ENCODE data around the gene RNF115. TPM values are rescaled to one million over a fixed set of nuclear protein-coding genes. Genes with fewer than 3 reads are reported as not detected.

The RNF115 gene
- total and polyA plus RNA-seq, 11 donors, result 20.5 to 76.5 (median 51.2) TPM

DNA sequence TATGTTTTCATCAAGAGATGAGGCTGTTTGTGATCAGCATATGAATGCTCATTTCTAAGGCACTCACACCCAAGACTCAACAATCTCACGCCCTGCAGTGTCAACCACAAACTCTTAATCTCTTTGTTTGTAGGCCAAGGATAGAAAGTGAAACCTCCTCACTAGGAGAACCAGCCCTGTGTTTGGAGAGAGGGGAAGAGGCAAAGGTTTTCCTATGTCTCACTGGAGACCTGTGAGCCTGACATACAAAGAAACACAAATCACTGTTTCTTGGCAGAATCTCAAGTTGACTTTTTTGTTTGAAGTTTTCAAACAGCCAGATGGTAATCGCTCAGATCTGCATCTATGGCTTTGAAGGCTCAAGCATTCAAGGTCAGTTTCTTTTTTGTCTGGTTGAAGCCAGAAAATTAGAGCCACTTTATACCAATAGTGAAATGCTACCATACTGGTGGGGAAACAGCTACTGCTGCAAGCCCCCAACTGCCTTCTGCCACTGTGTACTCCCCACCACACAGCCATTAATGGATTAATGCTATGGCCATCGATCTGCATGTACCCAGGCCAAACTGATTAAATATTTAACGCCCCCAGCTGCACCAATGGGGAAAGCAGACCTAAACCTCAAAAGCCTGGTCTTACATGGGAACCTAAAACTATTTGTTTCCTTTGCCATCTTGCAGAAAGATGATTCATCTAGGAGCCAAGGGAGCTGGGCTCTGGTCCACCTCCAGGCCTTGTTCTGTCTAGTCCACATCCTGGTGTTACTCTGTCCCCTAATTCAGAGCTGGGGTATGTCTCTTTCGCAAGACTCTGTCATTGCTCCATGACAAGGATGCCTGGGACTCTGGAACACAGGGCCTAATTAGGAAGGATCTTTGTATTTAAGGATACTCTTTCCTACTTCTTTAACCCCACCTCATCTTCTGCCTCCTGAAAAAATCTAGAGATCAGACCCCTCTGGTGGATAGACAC, 133.0 kb downstream of the RNF115 start:
- Histone ChIP-seq H3K36me3 (no peaks in the 10 kb centered on the region), H3K4me3 (no peak overlapping the region), H3K27ac (peak overlapping the region in 1 of 12 donors; percentile 46), H3K9me3 (no peaks in the 10 kb centered on the region), H3K4me1 (peaks cover 0 to 24% (median 0%) of the 10 kb centered on the region in 12 donors), H3K27me3 (no peaks in the 10 kb centered on the region)
- DNase-seq (no peak), ATAC-seq (no peak)
- TF ChIP-seq, protein P1, sequence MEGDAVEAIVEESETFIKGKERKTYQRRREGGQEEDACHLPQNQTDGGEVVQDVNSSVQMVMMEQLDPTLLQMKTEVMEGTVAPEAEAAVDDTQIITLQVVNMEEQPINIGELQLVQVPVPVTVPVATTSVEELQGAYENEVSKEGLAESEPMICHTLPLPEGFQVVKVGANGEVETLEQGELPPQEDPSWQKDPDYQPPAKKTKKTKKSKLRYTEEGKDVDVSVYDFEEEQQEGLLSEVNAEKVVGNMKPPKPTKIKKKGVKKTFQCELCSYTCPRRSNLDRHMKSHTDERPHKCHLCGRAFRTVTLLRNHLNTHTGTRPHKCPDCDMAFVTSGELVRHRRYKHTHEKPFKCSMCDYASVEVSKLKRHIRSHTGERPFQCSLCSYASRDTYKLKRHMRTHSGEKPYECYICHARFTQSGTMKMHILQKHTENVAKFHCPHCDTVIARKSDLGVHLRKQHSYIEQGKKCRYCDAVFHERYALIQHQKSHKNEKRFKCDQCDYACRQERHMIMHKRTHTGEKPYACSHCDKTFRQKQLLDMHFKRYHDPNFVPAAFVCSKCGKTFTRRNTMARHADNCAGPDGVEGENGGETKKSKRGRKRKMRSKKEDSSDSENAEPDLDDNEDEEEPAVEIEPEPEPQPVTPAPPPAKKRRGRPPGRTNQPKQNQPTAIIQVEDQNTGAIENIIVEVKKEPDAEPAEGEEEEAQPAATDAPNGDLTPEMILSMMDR (IDR thresholded peaks at IDR 0.05), result no peak
- TF ChIP-seq POLR2A (IDR thresholded peaks at IDR 0.05), result no peak
- intact Hi-C loops (cut with DNase I), result no loop called here
- WGBS, 4 donors, result 76 to 83% (median 80%) methylated on average over 4 to 5 of the region's 5 CpGs

GRCh38 chr1:145689922-145690321, 134.0 kb downstream of the RNF115 start:
- no peak for TF ChIP-seq POLR2A (IDR thresholded peaks at IDR 0.05)
- TF ChIP-seq, protein P1 (IDR thresholded peaks at IDR 0.05), result no peak
- Histone ChIP-seq H3K4me3 (no peak overlapping the region), H3K36me3 (no peaks in the 10 kb centered on the region), H3K4me1 (peaks cover 0 to 24% (median 0%) of the 10 kb centered on the region in 12 donors), H3K27ac (no peak overlapping the region), H3K27me3 (no peaks in the 10 kb centered on the region), H3K9me3 (no peaks in the 10 kb centered on the region)
- ATAC-seq, result no peak
- intact Hi-C loops (cut with DNase I), result no loop called here
- no peak for DNase-seq
- WGBS, 4 donors, result 94 to 96% (median 94%) methylated on average over 6 of the region's 6 CpGs

GRCh38 chr1:145688924-145689323, 135.0 kb downstream of the RNF115 start:
- Histone ChIP-seq H3K36me3 (no peaks in the 10 kb centered on the region), H3K4me1 (peaks cover 0 to 24% (median 0%) of the 10 kb centered on the region in 12 donors), H3K27ac (no peak overlapping the region), H3K9me3 (no peaks in the 10 kb centered on the region), H3K27me3 (no peaks in the 10 kb centered on the region), H3K4me3 (no peak overlapping the region)
- ATAC-seq (no peak), DNase-seq (no peak)
- no peak for TF ChIP-seq POLR2A (IDR thresholded peaks at IDR 0.05)
- TF ChIP-seq, protein P1 (IDR thresholded peaks at IDR 0.05), result no peak
- WGBS, 4 donors, result 90 to 96% (median 93%) methylated on average over 6 of the region's 6 CpGs
- intact Hi-C loops (cut with DNase I), result no loop called here

Small RNA genes lying within 50 kb of the gene (microRNA-seq; reads per million reads assigned to microRNA genes)
- gene MIR6736, result 0 to 0.21 (median 0.03) reads per million in 4 donors

Other genes starting within 250 kb of the RNF115 start
- gene GPR89A, start 216.1 kb downstream of the RNF115 start, total RNA-seq, result 10 to 100 TPM in 6 of 9 donors, 1 to 10 TPM in 3; 7.4 to 16.1 (median 10.8) TPM
- 10 to 100 TPM in 1 of 2 donors, 1 to 10 TPM in 1; 6.2 to 17.1 TPM for gene GPR89A, start 216.1 kb downstream of the RNF115 start, polyA plus RNA-seq
- gene PDZK1, start 116.7 kb downstream of the RNF115 start, total RNA-seq, result under 1 TPM in 3 of 9 donors, not detected in 6; 0.20 to 0.25 (median 0.20) TPM
- gene PDZK1, start 116.7 kb downstream of the RNF115 start, polyA plus RNA-seq, result under 1 TPM; 0.07 to 0.57 TPM
- under 1 TPM in 2 of 9 donors, not detected in 7; 0.64 to 0.79 TPM for gene CD160, start 104.6 kb downstream of the RNF115 start, total RNA-seq
- gene CD160, start 104.6 kb downstream of the RNF115 start, polyA plus RNA-seq, result not detected
- 10 to 100 TPM; 12.5 to 22.4 (median 15.1) TPM for gene POLR3C, start 105 bp upstream of the RNF115 start, total RNA-seq
- gene POLR3C, start 105 bp upstream of the RNF115 start, polyA plus RNA-seq, result 10 to 100 TPM in 1 of 2 donors, 1 to 10 TPM in 1; 5.9 to 14.8 TPM
- 10 to 100 TPM in 1 of 9 donors, 1 to 10 TPM in 8; 1.7 to 10.9 (median 4.3) TPM for gene NUDT17, start 21.5 kb upstream of the RNF115 start, total RNA-seq
- 1 to 10 TPM in 1 of 2 donors, under 1 TPM in 1; 0.71 to 3.4 TPM for gene NUDT17, start 21.5 kb upstream of the RNF115 start, polyA plus RNA-seq
- 10 to 100 TPM; 14.2 to 25.8 (median 15.6) TPM for gene PIAS3, start 35.0 kb upstream of the RNF115 start, total RNA-seq
- gene PIAS3, start 35.0 kb upstream of the RNF115 start, polyA plus RNA-seq, result 10 to 100 TPM; 14.2 to 31.0 TPM
- gene ANKRD35, start 61.8 kb upstream of the RNF115 start, total RNA-seq, result 1 to 10 TPM in 2 of 9 donors, under 1 TPM in 7; 0.29 to 1.4 (median 0.51) TPM
- gene ANKRD35, start 61.8 kb upstream of the RNF115 start, polyA plus RNA-seq, result 1 to 10 TPM in 1 of 2 donors, under 1 TPM in 1; 0.50 to 1.5 TPM
- 1 to 10 TPM in 7 of 9 donors, under 1 TPM in 2; 0.81 to 5.4 (median 1.3) TPM for gene ITGA10, start 86.0 kb upstream of the RNF115 start, total RNA-seq
- 1 to 10 TPM; 2.4 to 2.6 TPM for gene ITGA10, start 86.0 kb upstream of the RNF115 start, polyA plus RNA-seq
- 10 to 100 TPM; 17.7 to 27.5 (median 24.5) TPM for gene PEX11B, start 94.6 kb upstream of the RNF115 start, total RNA-seq
- 10 to 100 TPM; 19.6 to 29.8 TPM for gene PEX11B, start 94.6 kb upstream of the RNF115 start, polyA plus RNA-seq
- gene RBM8A, start 103.4 kb upstream of the RNF115 start, total RNA-seq, result 100 to 1,000 TPM in 1 of 9 donors, 10 to 100 TPM in 8; 58.7 to 100 (median 75.7) TPM
- gene RBM8A, start 103.4 kb upstream of the RNF115 start, polyA plus RNA-seq, result 100 to 1,000 TPM in 1 of 2 donors, 10 to 100 TPM in 1; 57.9 to 186 TPM
- 10 to 100 TPM; 21.7 to 31.5 (median 26.4) TPM for gene LIX1L, start 133.9 kb upstream of the RNF115 start, total RNA-seq
- gene LIX1L, start 133.9 kb upstream of the RNF115 start, polyA plus RNA-seq, result 10 to 100 TPM in 1 of 2 donors, 1 to 10 TPM in 1; 7.0 to 13.4 TPM
- gene ANKRD34A, start 140.5 kb upstream of the RNF115 start, total RNA-seq, result 1 to 10 TPM; 1.0 to 3.5 (median 1.7) TPM
- 1 to 10 TPM in 1 of 2 donors, under 1 TPM in 1; 0.65 to 1.9 TPM for gene ANKRD34A, start 140.5 kb upstream of the RNF115 start, polyA plus RNA-seq
- gene POLR3GL, start 140.6 kb upstream of the RNF115 start, total RNA-seq, result 10 to 100 TPM; 30.2 to 45.7 (median 36.0) TPM
- gene POLR3GL, start 140.6 kb upstream of the RNF115 start, polyA plus RNA-seq, result 10 to 100 TPM; 45.8 to 69.4 TPM
- gene TXNIP, start 172.5 kb upstream of the RNF115 start, total RNA-seq, result 1,000 to 10,000 TPM in 4 of 9 donors, 100 to 1,000 TPM in 5; 489 to 1,925 (median 1,000) TPM
- gene TXNIP, start 172.5 kb upstream of the RNF115 start, polyA plus RNA-seq, result 100 to 1,000 TPM; 222 to 597 TPM
- 100 to 1,000 TPM in 3 of 9 donors, 10 to 100 TPM in 6; 21.8 to 125 (median 79.5) TPM for gene HJV, start 197.6 kb upstream of the RNF115 start, total RNA-seq
- 10 to 100 TPM in 1 of 2 donors, under 1 TPM in 1; 0.62 to 37.7 TPM for gene HJV, start 197.6 kb upstream of the RNF115 start, polyA plus RNA-seq